Colonic mucosa (tissue), 4 donors: ENCODE results near the gene CD83. TPM values are rescaled to one million over a fixed set of nuclear protein-coding genes. Genes with fewer than 3 reads are reported as not detected.

Source experiments
- DNase-seq: peaks from one replicate; pipeline ENCODE4 v3.0.0-alpha.2; 2020
- H3K27ac ChIP-seq: fragments of 200-600 bp; one replicate; pipeline ENCODE4 v1.8.0; 2021
- H3K27me3 ChIP-seq: fragments of 200-600 bp; one replicate; pipeline ENCODE4 v1.8.0; 2021
- H3K36me3 ChIP-seq: fragments of 200-600 bp; one replicate; pipeline ENCODE4 v1.8.0; 2021
- H3K4me1 ChIP-seq: fragments of 200-600 bp; one replicate; pipeline ENCODE4 v1.8.0; 2021; ENCODE audit warnings: mild to moderate bottlenecking
- H3K4me3 ChIP-seq: fragments of 200-600 bp; one replicate; pipeline ENCODE4 v1.8.0; 2021
- H3K9ac ChIP-seq, 2 donors: one replicate each; pipeline ENCODE4 v1.7.0; 2013; ENCODE audit warnings: control low read depth in 2 of 2, low read depth in 2 of 2, low read length in 2 of 2
- H3K9me3 ChIP-seq: fragments of 200-600 bp; one replicate; pipeline ENCODE4 v1.8.0; 2021
- CTCF ChIP-seq: fragments of 200-600 bp; IDR thresholded peaks from one replicate; pipeline ENCODE4 v1.8.0; 2022; ENCODE audit warnings: antibody characterized with exemption, mild to moderate bottlenecking
- intact Hi-C: fragments of 100-400 bp; cut with DNase I; formaldehyde crosslinking; loops from one replicate; pipeline ENCODE4 v1.14.1; 2022
- total RNA-seq, 2 donors: library from RNA; stranded (reverse); fragmentation: NEBNext Ultra II Directional in 1 of 2; extraction: Animal tissue kit (Norgen Biotek cat#: 25700) in 1 of 2; gene quantifications; one replicate each; pipeline ENCODE4 v1.2.1, GENCODE V29; 2021
- donor health status: healthy.
- donor health status: DM: no; HTN: no; CAD: no.
- donor health status: DM: no; HTN: no; CAD: no.

The CD83 gene
- total RNA-seq, 2 donors from 2014 or later: 2.8 TPM

- Histone ChIP-seq H3K4me1 (no peaks in the 10 kb centered on the region), H3K27me3 (no peaks in the 10 kb centered on the region), H3K4me3 (no peak overlapping the region), H3K9me3 (no peaks in the 10 kb centered on the region), H3K27ac (no peak overlapping the region), H3K9ac (no peak overlapping the region), H3K36me3 (no peaks in the 10 kb centered on the region)
- DNase-seq: no peak
- TF ChIP-seq CTCF: no peak
- intact Hi-C loops: no loop called here
These were observed 57.4 kb downstream of the CD83 start for GRCh38 chr6:14174996-14175395.

- Histone ChIP-seq H3K36me3 (no peaks in the 10 kb centered on the region), H3K4me3 (no peak overlapping the region), H3K27ac (no peak overlapping the region), H3K9ac (no peak overlapping the region), H3K9me3 (no peaks in the 10 kb centered on the region), H3K4me1 (no peaks in the 10 kb centered on the region), H3K27me3 (no peaks in the 10 kb centered on the region)
- no peak for DNase-seq
- no peak for TF ChIP-seq CTCF
- intact Hi-C loops: no loop called here
These were observed 58.9 kb downstream of the CD83 start for GRCh38 chr6:14176429-14176828.

DNA sequence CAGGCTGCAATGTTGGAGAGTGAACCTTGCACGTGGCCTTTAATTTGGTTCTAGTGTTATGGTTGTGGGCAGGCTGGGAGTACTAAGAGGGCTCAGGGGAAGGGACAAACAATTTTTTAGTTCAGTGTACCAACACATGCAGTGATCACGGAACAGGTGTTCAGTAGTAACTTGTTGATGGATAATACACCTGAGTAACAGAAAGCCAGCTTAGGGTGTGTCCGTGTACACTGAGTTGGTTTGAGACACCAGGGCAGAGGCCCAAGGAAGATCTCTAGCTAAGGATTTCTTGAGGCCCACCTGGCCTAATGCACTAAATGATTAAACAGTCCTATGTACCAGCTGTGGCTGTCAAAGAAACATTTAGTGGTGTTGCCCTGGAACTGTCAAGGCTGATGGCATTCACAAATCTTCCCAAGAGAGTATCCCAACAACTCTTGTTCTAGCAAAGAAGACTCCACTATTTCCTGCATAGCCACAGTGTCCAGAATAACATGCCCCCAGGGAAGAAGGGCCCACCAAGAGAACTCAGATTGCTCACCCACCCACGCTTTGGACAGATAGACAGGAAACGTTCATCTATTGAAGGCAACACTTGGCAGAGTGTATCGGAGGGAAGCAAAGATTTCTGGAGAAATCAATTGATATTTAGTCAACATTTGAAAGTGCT is 60.0 kb downstream of the CD83 start:
- DNase-seq: no peak
- no peak for TF ChIP-seq CTCF
- no peak overlapping the region for H3K27ac ChIP-seq
- intact Hi-C loops: no loop called here
- no peak overlapping the region for H3K9ac ChIP-seq
- no peak overlapping the region for H3K4me3 ChIP-seq
- H3K9me3 ChIP-seq: no peaks in the 10 kb centered on the region
- H3K36me3 ChIP-seq: no peaks in the 10 kb centered on the region
- no peaks in the 10 kb centered on the region for H3K27me3 ChIP-seq
- H3K4me1 ChIP-seq: no peaks in the 10 kb centered on the region

DNA sequence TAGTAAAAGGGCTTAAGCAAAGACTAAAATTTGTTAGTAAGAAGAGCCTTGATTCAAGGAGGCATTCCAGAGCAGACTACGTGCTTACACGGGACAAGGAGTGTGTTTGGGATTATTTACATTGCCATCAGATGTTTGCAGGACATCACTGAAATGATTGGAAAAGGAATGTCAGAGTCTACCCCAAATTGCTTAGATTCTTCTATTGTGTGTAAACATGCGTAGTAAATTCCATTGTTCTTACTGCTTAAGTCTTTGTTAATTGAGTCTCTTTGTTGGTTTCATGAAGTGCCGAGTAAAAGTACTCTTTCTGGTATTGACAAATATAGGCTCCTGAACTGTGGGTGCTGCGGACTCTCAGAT is 60.5 kb downstream of the CD83 start:
- DNase-seq: no peak
- Histone ChIP-seq H3K4me3 (no peak overlapping the region), H3K9ac (no peak overlapping the region), H3K36me3 (no peaks in the 10 kb centered on the region), H3K9me3 (no peaks in the 10 kb centered on the region), H3K27ac (no peak overlapping the region), H3K27me3 (no peaks in the 10 kb centered on the region), H3K4me1 (no peaks in the 10 kb centered on the region)
- no peak for TF ChIP-seq CTCF
- intact Hi-C loops: no loop called here

DNA sequence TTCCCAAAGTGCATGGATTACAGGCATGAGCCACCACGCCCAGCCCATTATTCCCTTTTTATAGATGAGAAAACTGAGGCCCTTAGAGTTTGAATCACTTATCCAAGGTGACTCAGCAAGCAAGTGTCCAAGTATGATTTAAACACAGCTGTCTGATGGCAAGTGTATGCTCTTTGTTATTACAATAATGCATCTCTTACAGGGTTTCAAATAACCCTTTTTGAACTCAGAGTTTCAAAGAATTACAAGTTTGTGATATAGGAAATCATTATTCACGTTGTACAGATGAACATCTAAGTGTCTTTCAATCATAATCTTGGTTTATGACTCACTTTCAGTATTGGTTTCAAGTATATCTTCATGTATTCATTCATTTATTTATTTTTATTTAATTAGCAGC is 63.0 kb downstream of the CD83 start:
- H3K27ac ChIP-seq: no peak overlapping the region
- no peak for TF ChIP-seq CTCF
- no peak overlapping the region for H3K9ac ChIP-seq
- no peak for DNase-seq
- H3K9me3 ChIP-seq: no peaks in the 10 kb centered on the region
- H3K4me3 ChIP-seq: no peak overlapping the region
- H3K36me3 ChIP-seq: no peaks in the 10 kb centered on the region
- intact Hi-C loops: no loop called here
- H3K4me1 ChIP-seq: no peaks in the 10 kb centered on the region
- H3K27me3 ChIP-seq: no peaks in the 10 kb centered on the region
